ENCODE data around the gene NCOA6.
"Not testable (repeated sequence)": the region's sequence is repeated elsewhere in the genome, so short reads cannot be mapped to it uniquely, and the experiment has no call there.

The NCOA6 gene

GRCh38 chr20:34817072-34817471 lies 8.4 kb downstream of the NCOA6 start:
- Histone ChIP-seq H3K4me2 (ENCODE audit: insufficient read depth, low read length) (no peak overlapping the region), H3K79me2 (ENCODE audit: insufficient read depth, low read length) (peaks cover 99% of the 10 kb centered on the region), H3K36me3 (ENCODE audit: insufficient read depth, low read length) (no peaks in the 10 kb centered on the region), H3K9me3 (ENCODE audit: insufficient read depth, low read length, severe bottlenecking) (no peaks in the 10 kb centered on the region), H3K27ac (ENCODE audit: low read length) (no peak overlapping the region), H2AFZ (ENCODE audit: low read depth, low read length) (no peak overlapping the region), H3K4me1 (ENCODE audit: insufficient read depth, low read length) (peaks cover 4% of the 10 kb centered on the region), H3K9ac (ENCODE audit: low read depth, low read length) (no peak overlapping the region), H3K4me3 (ENCODE audit: low read depth in 1 of 2, low read length in 2 of 2) (no peak overlapping the region), H3K27me3 (ENCODE audit: insufficient read depth, low read length, poor library complexity) (no peaks in the 10 kb centered on the region), H4K20me1 (ENCODE audit: insufficient read depth, low read length) (peaks cover 70% of the 10 kb centered on the region)
- ATAC-seq (ENCODE audit: insufficient read depth, low read depth) = no peak
- TF ChIP-seq EZH2 (IDR thresholded peaks at IDR 0.05; ENCODE audit: borderline replicate concordance, low read depth, low read length, severe bottlenecking) (no peak), CTCF (IDR thresholded peaks at IDR 0.05; ENCODE audit: borderline replicate concordance, extremely low read depth, low read length, poor library complexity, severe bottlenecking) (no peak)
- no peak for DNase-seq

- Histone ChIP-seq H3K36me3 (ENCODE audit: insufficient read depth, low read length) (no peaks in the 10 kb centered on the region), H4K20me1 (ENCODE audit: insufficient read depth, low read length) (peaks cover 68% of the 10 kb centered on the region; the same call in 1 of the 2 replicates)
- no peak for DNase-seq
Observed at GRCh38 chr20:34815636-34816035, 9.8 kb downstream of the NCOA6 start.

GRCh38 chr20:34808583-34808982 lies 16.9 kb downstream of the NCOA6 start:
- no peak for ATAC-seq (ENCODE audit: insufficient read depth, low read depth)
- H3K27me3 ChIP-seq (ENCODE audit: insufficient read depth, low read length, poor library complexity) = no peaks in the 10 kb centered on the region
- DNase-seq = no peak
- peaks cover 11% of the 10 kb centered on the region; the same call in 1 of the 2 replicates for H3K36me3 ChIP-seq (ENCODE audit: insufficient read depth, low read length)
- TF ChIP-seq EZH2 (IDR thresholded peaks at IDR 0.05; ENCODE audit: borderline replicate concordance, low read depth, low read length, severe bottlenecking) = no peak
- TF ChIP-seq CTCF (IDR thresholded peaks at IDR 0.05; ENCODE audit: borderline replicate concordance, extremely low read depth, low read length, poor library complexity, severe bottlenecking) = no peak
- no peak overlapping the region for H3K4me3 ChIP-seq (ENCODE audit: low read depth in 1 of 2, low read length in 2 of 2)
- H3K9me3 ChIP-seq (ENCODE audit: insufficient read depth, low read length, severe bottlenecking) = no peaks in the 10 kb centered on the region
- peaks cover 95% of the 10 kb centered on the region for H3K79me2 ChIP-seq (ENCODE audit: insufficient read depth, low read length)
- H3K27ac ChIP-seq (ENCODE audit: low read length) = no peak overlapping the region
- H2AFZ ChIP-seq (ENCODE audit: low read depth, low read length) = no peak overlapping the region
- H3K4me2 ChIP-seq (ENCODE audit: insufficient read depth, low read length) = no peak overlapping the region
- no peaks in the 10 kb centered on the region for H3K4me1 ChIP-seq (ENCODE audit: insufficient read depth, low read length)
- H4K20me1 ChIP-seq (ENCODE audit: insufficient read depth, low read length) = peaks cover 62% of the 10 kb centered on the region; the same call in 1 of the 2 replicates
- H3K9ac ChIP-seq (ENCODE audit: low read depth, low read length) = no peak overlapping the region

More at GRCh38 chr20:34815636-34816035, 9.8 kb downstream of the NCOA6 start:
- Histone ChIP-seq H3K27me3 (ENCODE audit: insufficient read depth, low read length, poor library complexity) (no peaks in the 10 kb centered on the region), H2AFZ (ENCODE audit: low read depth, low read length) (no peak overlapping the region), H3K4me1 (ENCODE audit: insufficient read depth, low read length) (no peaks in the 10 kb centered on the region), H3K27ac (ENCODE audit: low read length) (no peak overlapping the region), H3K4me2 (ENCODE audit: insufficient read depth, low read length) (no peak overlapping the region), H3K9me3 (ENCODE audit: insufficient read depth, low read length, severe bottlenecking) (no peaks in the 10 kb centered on the region), H3K79me2 (ENCODE audit: insufficient read depth, low read length) (peaks cover 99% of the 10 kb centered on the region), H3K4me3 (ENCODE audit: low read depth in 1 of 2, low read length in 2 of 2) (no peak overlapping the region), H3K9ac (ENCODE audit: low read depth, low read length) (no peak overlapping the region)
- no peak for TF ChIP-seq EZH2 (IDR thresholded peaks at IDR 0.05; ENCODE audit: borderline replicate concordance, low read depth, low read length, severe bottlenecking)
- TF ChIP-seq CTCF (IDR thresholded peaks at IDR 0.05; ENCODE audit: borderline replicate concordance, extremely low read depth, low read length, poor library complexity, severe bottlenecking) = no peak
- ATAC-seq (ENCODE audit: insufficient read depth, low read depth) = no peak

GRCh38 chr20:34807944-34808465 lies 17.4 kb downstream of the NCOA6 start:
- not testable (repeated sequence) for H3K9ac ChIP-seq (ENCODE audit: low read depth, low read length); H3K4me3 ChIP-seq (ENCODE audit: low read depth in 1 of 2, low read length in 2 of 2); H3K4me1 ChIP-seq (ENCODE audit: insufficient read depth, low read length); H3K27ac ChIP-seq (ENCODE audit: low read length); H3K27me3 ChIP-seq (ENCODE audit: insufficient read depth, low read length, poor library complexity); DNase-seq; H2AFZ ChIP-seq (ENCODE audit: low read depth, low read length); ATAC-seq (ENCODE audit: insufficient read depth, low read depth); H3K4me2 ChIP-seq (ENCODE audit: insufficient read depth, low read length); H3K9me3 ChIP-seq (ENCODE audit: insufficient read depth, low read length, severe bottlenecking)
- peaks cover 61% of the 10 kb centered on the region; the same call in 1 of the 2 replicates for H4K20me1 ChIP-seq (ENCODE audit: insufficient read depth, low read length)
- H3K36me3 ChIP-seq (ENCODE audit: insufficient read depth, low read length) = peaks cover 14% of the 10 kb centered on the region; the same call in 1 of the 2 replicates
- H3K79me2 ChIP-seq (ENCODE audit: insufficient read depth, low read length) = peaks cover 95% of the 10 kb centered on the region

All from DND-41 (cell line).